Skin of body (tissue), 2 donors: ENCODE measurements around the gene CLEC7A. TPM values are rescaled to one million over a fixed set of nuclear protein-coding genes. Genes with fewer than 3 reads are reported as not detected.
A peak's percentile ranks its signal among the peaks of the same experiment; 100 is the strongest.

Source experiments
- DNase-seq: peaks from one replicate; lab custom pipeline; 2025; lab: John Stamatoyannopoulos, UW
- total RNA-seq: library from RNA; depleted of rRNA; stranded (reverse); fragments of >200 nt; gene quantifications from one replicate; pipeline ENCODE4 v1.2.3, GENCODE V29; 2014

Gene CLEC7A
- total RNA-seq = 5.8 TPM

- DNase-seq = peak; percentile 9
Observed at GRCh38 chr12:10130042-10130441, at the start of gene CLEC7A. TSS of gene CLEC7A (minus strand) at chr12:10130199. CDS start at chr12:10130082, 117 bp downstream.

- DNase-seq = no peak
Observed at GRCh38 chr12:10179776-10180181, 49.8 kb upstream of the CLEC7A start.

DNA sequence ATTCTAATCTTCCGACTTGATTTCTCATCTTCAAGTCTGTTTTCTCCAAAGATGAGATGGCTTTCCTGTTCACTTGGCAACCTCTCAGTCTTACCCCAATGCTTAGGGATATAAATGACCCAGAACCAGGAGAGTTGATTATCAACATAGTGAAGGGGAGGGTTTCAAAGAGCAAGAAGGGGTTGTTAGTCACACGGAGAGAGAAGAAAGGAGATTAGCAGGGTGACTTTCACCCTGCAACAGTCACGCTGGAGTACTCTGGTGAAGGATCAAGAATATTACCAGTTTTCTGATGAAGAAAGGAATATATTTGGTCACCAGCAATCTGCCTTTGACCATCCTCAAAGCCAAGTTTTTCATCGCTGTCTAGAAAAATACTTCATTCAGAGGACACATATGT lies 48.8 kb upstream of the CLEC7A start, which contains the start of gene TMEM52B:
Gene TMEM52B, plus strand, starts transcription at position 212 of the 400 bp plus-strand sequence. CDS start 543 bp downstream, outside the sequence.
- DNase-seq = no peak

DNA sequence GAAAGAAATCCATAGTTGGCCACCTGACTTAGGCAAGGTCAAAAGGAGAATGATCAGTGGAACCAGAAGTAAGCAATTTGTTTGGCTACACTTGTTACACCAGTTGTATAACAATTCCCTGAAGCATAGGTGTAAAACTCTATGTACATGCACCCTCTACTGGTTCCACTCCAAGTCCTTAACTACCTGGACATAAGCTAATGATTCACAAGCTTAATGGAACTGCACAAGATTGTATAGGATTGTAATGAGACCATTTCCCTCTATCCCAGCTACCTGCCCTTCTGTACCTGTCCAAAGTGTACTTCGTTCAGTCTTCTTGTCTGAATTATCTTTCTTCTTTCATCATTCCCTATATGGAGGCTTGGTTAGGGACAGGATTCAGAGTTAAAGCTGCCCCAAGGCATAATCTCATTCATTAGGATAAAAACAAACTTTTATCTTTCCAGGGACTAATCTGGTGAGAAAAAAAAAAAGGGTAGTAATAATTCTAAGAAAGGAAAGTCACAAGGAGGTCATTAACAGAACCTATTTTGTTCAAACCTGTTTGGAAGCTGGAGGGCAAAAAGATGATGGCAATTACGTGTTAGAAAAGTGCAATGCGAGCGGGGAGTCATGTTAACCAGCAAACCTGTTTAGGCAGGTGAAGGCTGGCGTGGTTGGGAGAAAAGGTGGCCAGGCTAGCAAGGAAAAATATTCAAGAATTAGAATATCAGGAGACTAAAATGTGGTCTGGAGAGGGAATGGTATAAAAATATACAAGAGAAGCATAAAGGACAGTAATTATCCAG lies 46.0 kb upstream of the CLEC7A start:
- DNase-seq = no peak

DNA sequence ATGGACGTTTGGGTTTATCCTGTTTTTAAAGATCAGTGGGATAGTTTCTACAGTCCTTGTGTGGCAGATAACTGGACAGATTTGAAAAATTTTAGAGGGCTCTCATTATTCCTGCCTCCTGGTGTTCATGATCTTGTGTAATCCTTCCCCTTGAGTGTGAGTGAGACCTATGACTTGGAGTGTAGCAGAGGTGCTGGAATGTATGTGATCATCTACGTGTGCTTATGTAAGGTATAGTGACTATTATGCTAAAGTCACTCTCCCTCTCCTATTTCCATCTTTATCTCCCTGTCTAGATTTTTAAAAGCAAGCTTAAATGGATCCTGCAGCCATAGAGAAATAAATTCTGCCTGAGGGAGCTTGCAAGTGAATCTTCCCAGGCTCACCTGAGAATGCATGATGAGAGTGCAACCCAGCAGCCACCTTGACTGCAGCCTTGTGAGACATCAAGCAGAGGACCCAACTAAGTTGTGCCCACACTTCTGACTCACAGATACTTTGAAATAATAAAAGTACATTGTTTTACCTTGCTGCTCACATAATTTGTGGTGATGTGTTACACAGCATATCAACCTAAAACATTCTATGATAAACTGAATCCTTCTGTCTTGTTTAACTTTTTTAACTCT lies 45.1 kb upstream of the CLEC7A start:
- DNase-seq = no peak

DNA sequence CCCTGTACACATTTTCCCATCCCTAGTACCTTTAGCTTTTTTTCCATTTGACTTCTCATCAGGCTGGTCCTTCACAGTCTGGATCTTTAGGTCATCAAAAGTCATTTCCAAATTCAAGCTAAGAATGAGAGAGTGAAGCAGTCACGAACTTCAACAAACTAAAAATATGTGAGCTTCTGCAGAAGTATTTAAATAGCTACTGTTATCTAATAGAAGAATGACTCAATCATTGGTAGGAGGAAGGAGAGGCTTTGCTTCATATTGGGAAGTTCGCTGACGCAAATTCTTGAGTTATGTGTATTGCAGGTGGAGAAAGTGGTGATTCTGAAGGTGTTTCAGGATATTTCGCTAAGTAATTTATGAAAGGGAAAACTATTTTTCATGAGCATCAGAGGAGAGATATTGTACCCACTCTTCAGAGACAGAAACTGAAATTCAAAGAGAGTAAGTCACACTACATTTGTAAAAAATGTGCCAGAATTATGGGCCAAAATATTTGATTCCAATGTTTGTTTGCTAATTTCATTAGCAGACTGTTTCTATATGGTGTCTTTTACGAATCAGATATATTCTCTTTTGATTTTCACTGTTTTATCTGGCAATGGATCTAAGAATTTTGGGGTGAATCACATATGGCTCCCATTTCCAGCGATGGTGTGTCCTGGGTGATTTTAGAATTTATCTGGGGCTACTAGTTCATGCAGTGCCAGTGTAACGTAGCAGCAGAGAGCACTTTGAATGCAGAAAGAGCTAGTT lies 42.2 kb upstream of the CLEC7A start, which contains the start of gene OLR1:
Gene OLR1, minus strand, starts transcription at position 160 of the 756 bp plus-strand sequence. Its CDS starts 55 bp downstream, at position 105.
- DNase-seq = no peak

GRCh38 chr12:10170216-10170615 lies 40.2 kb upstream of the CLEC7A start:
- DNase-seq = no peak

DNA sequence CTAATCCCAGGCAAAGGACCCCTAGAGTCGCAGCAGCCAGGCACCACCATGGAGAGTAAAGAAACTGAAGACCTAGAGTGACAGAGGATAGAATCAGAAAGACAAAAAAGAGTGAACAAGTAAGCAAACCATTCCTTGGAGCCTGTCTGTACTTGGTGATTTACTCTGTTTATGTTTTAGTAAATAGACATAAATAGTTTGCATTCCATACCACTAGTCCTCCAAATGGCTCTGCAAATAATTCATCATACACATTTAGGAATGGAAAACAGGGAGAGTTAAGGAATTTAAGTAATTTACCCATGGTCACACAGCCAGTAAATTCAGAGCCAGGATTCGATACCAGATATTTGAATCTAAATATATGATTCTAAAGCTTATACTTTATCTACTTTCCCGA lies 39.1 kb upstream of the CLEC7A start:
- DNase-seq = no peak

GRCh38 chr12:10167599-10167998 lies 37.6 kb upstream of the CLEC7A start:
- DNase-seq = no peak

GRCh38 chr12:10165421-10165820 lies 35.4 kb upstream of the CLEC7A start:
- DNase-seq = no peak

- no peak for DNase-seq
Observed at GRCh38 chr12:10163084-10163483, 33.1 kb upstream of the CLEC7A start.

GRCh38 chr12:10160617-10161385 lies 30.8 kb upstream of the CLEC7A start:
- no peak for DNase-seq

GRCh38 chr12:10159280-10159679 lies 29.3 kb upstream of the CLEC7A start:
- DNase-seq = no peak

GRCh38 chr12:10158406-10158805 lies 28.4 kb upstream of the CLEC7A start:
- DNase-seq = no peak

- no peak for DNase-seq
Observed at GRCh38 chr12:10155966-10156365, 26.0 kb upstream of the CLEC7A start.

- DNase-seq = no peak
Observed at GRCh38 chr12:10154145-10154496, 24.1 kb upstream of the CLEC7A start.

- peak; percentile 84 for DNase-seq
Observed at GRCh38 chr12:10153271-10154144, 23.5 kb upstream of the CLEC7A start.

- DNase-seq = no peak
Observed at GRCh38 chr12:10151621-10152020, 21.6 kb upstream of the CLEC7A start.

DNA sequence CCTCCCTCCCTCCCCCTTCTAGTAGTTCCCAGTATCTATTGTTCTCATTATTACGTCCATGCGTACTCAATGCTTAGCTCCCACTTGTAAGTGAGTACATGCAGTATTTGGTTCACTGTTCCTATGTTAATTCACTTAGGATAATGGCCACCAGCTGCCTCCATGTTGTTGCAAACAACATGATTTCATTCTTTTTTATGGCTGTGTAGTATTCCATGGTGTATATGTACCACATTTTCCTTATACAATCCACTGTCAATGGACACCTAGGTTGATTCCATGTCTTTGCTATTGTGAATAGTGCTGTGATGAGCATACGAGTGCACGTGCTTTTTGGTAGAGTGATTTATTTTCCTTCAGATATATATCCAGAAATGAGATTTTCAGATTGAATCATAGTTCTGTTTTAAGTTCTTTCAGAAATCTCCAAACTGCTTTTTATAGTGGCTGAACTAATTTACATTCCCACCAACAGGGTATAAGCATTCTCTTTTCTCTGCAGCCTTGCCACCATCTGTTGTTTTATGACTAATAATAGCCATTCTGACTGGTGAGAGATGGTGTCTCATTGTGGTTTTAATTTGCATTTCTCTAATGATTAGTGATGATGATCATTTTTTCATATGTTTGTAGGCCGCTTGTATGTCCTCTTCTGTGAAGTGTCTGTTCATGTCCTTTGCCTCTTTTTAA lies 17.9 kb upstream of the CLEC7A start:
- no peak for DNase-seq
